K562 (cell line): ENCODE results near the gene FANCC. TPM values are rescaled to one million over a fixed set of nuclear protein-coding genes. Genes with fewer than 3 reads are reported as not detected.

Experiments used
- ATAC-seq: fragments of 200-7000 bp; cut with Tn5 transposase; 3 replicates; pipeline ENCODE4 v1.9.1; 2020; ENCODE audit warnings: moderate library complexity
- BruUV-seq: library from RNA; stranded (reverse); fragments of 400-500 nt; replicated peaks from 2 replicates; lab custom pipeline; 2021; lab: Mats Ljungman, UMichigan
- CTCF ChIA-PET: fragments of 300-600 bp; formaldehyde crosslinking; extraction: SDS; loops from one replicate; lab custom pipeline; 2021; ENCODE audit warnings: low intra/inter-chr PET ratio; lab: Yijun Ruan, JAX
- POLR2A ChIA-PET: fragments of 300-600, 350-650 bp; sonication (Branson Sonifier 250); formaldehyde crosslinking; extraction: SDS; loops from one replicate; lab custom pipeline; 2021; ENCODE audit warnings: antibody characterized with exemption, inconsistent platforms; lab: Yijun Ruan, JAX
- DNase-seq, 4 experiments: peaks; one replicate each; pipeline versions ENCODE4 v3.0.0 to v3.0.0-alpha.2; 2011 to 2018; ENCODE audit warnings: low spot score in 3 of 4, mixed read lengths in 3 of 4; ENCODE audit errors: extremely low read depth in 1 of 4
- FAIRE-seq: peaks from 2 replicates; lab custom pipeline; 2011; peaks lifted over from hg19 to GRCh38; lab: Jason Lieb, UNC
- H2AFZ ChIP-seq: 2 replicates; pipeline ENCODE4 v1.6.0; 2011; ENCODE audit warnings: low read depth, low read length, control low read depth, inconsistent platforms
- H3K27ac ChIP-seq: fragments of 200-600 bp; 3 replicates; pipeline ENCODE4 v1.8.0; 2011; ENCODE audit warnings: low read depth, mild to moderate bottlenecking, control low read depth, inconsistent platforms, low read length, moderate library complexity, mixed read lengths; ENCODE audit errors: extremely low read depth
- H3K27me3 ChIP-seq, 2 experiments: fragments of 300-600 bp in 1 of 2; 2 replicates in 1 of 2; 3 replicates in 1 of 2; pipeline versions ENCODE4 v1.6.0 to v1.8.0; 2011; ENCODE audit warnings: inconsistent platforms in 2 of 2, low read length in 2 of 2, mild to moderate bottlenecking in 1 of 2, mixed read lengths in 1 of 2, moderate library complexity in 1 of 2; ENCODE audit not compliant: control insufficient read depth in 2 of 2, insufficient read depth in 2 of 2
- H3K36me3 ChIP-seq: fragments of 300-600 bp; 3 replicates; pipeline ENCODE4 v1.8.0; 2011; ENCODE audit warnings: mild to moderate bottlenecking, low read length, inconsistent platforms; ENCODE audit not compliant: control insufficient read depth, insufficient read depth
- H3K4me1 ChIP-seq, 2 experiments: fragments of 200-600 bp in 1 of 2; replicated peaks in 1 of 2; 2 replicates in 1 of 2; 3 replicates in 1 of 2; pipeline versions ENCODE4 v1.5.1 to v1.8.0; 2011; ENCODE audit warnings: inconsistent platforms in 2 of 2, low read length in 2 of 2, mild to moderate bottlenecking in 1 of 2, mixed read lengths in 1 of 2, moderate library complexity in 1 of 2; ENCODE audit not compliant: control insufficient read depth in 2 of 2, insufficient read depth in 2 of 2
- H3K4me2 ChIP-seq: 2 replicates; pipeline ENCODE4 v1.6.1; 2011; ENCODE audit warnings: low read length, control low read depth, inconsistent platforms, mixed read lengths; ENCODE audit not compliant: insufficient read depth
- H3K4me3 ChIP-seq: fragments of 200-600 bp; sonication (generic), shearing (Covaris generic); 2 replicates; pipeline ENCODE4 v1.5.1; 2016; ENCODE audit warnings: control low read depth, inconsistent platforms
- H3K79me2 ChIP-seq: fragments of 200-600 bp; 3 replicates; pipeline ENCODE4 v1.8.0; 2011; ENCODE audit warnings: low read length, inconsistent platforms; ENCODE audit not compliant: control insufficient read depth, insufficient read depth
- H3K9ac ChIP-seq, 2 experiments: 2 replicates each; pipeline versions ENCODE4 v1.6.0 to v1.6.1; 2011; ENCODE audit warnings: low read depth in 2 of 2, low read length in 2 of 2, control low read depth in 1 of 2, inconsistent platforms in 1 of 2, mild to moderate bottlenecking in 1 of 2, mixed read lengths in 1 of 2; ENCODE audit not compliant: insufficient read depth in 1 of 2
- H3K9me1 ChIP-seq: one replicate; pipeline ENCODE4 v1.6.0; 2011; ENCODE audit warnings: inconsistent platforms, mild to moderate bottlenecking, low read length, moderate library complexity; ENCODE audit not compliant: control insufficient read depth, insufficient read depth
- H3K9me3 ChIP-seq: replicated peaks from 2 replicates; pipeline ENCODE4 v1.5.1; 2011; ENCODE audit warnings: low read depth, low read length, inconsistent platforms; ENCODE audit not compliant: control insufficient read depth, insufficient read depth
- H4K20me1 ChIP-seq: replicated peaks from 2 replicates; pipeline ENCODE4 v1.6.1; 2011; ENCODE audit warnings: low read length, inconsistent platforms, mixed read lengths; ENCODE audit not compliant: control insufficient read depth, insufficient read depth
- CC2D1A ChIP-seq: fragments of 450-650 bp; IDR thresholded peaks from 2 replicates; pipeline ENCODE4 v1.6.1; 2017; ENCODE audit warnings: mild to moderate bottlenecking
- CTCF ChIP-seq, 3 experiments: IDR thresholded peaks in 2 of 3; conservative IDR thresholded peaks in 1 of 3; 2 replicates each; pipeline ENCODE4 v1.5.1; 2011 to 2012; ENCODE audit warnings: low read length in 3 of 3, mild to moderate bottlenecking in 3 of 3, control low read depth in 2 of 3, improper control_type of control experiment in 1 of 3, inconsistent platforms in 1 of 3, low read depth in 1 of 3, mixed read lengths in 1 of 3, moderate library complexity in 1 of 3; ENCODE audit not compliant: insufficient read depth in 2 of 3
- MAZ ChIP-seq, 2 experiments: fragments of 450-650 bp in 1 of 2; sonication (generic) in 1 of 2; formaldehyde crosslinking; IDR thresholded peaks in 1 of 2; conservative IDR thresholded peaks in 1 of 2; 2 replicates each; pipeline versions ENCODE4 v1.4.0 to v1.5.0; 2020; ENCODE audit warnings: mild to moderate bottlenecking in 1 of 2, missing genetic modification reagents in 1 of 2
- POLR2G ChIP-seq: fragments of 200-400 bp; formaldehyde crosslinking; IDR thresholded peaks from 2 replicates; pipeline ENCODE4 v1.6.1; 2017; ENCODE audit warnings: low read depth, mild to moderate bottlenecking, antibody characterized with exemption, low read length, moderate library complexity
- WGBS: fragments of 100-300 bp; shearing (Covaris generic); methylation state at CpG from one replicate; pipeline ENCODE4 v1.1.6; 2016; ENCODE audit warnings: low coverage, mixed read lengths; ENCODE audit not compliant: insufficient coverage; ENCODE audit errors: missing lambda C conversion rate; 5-methylcytosine and 5-hydroxymethylcytosine counted together
- in situ Hi-C: fragments of 300-500 bp; cut with MboI; formaldehyde crosslinking; loops from 4 replicates; pipeline ENCODE4 v1.15.0; 2018; ENCODE audit warnings: inconsistent platforms, mixed read lengths
- intact Hi-C: fragments of 100-400 bp; cut with micrococcal nuclease; formaldehyde crosslinking; loops from 2 replicates; pipeline ENCODE4 v1.14.2; 2022
- polyA plus RNA-seq, 8 experiments: library from polyadenylated mRNA; depleted of rRNA in 4 of 8; stranded (reverse) in 5 of 8; unstranded in 3 of 8; fragments of >200 nt; fragmentation: Nextera tagmentation in 2 of 8; fragmentation: Illumina TruSeq in 1 of 8; extraction: Ambion mirVana in 2 of 8; extraction: Trizol in 1 of 8; gene quantifications; 2 replicates each; pipeline versions ENCODE4 v1.2.1 to v1.2.3, GENCODE V29; 2011 to 2014; ENCODE audit warnings: inconsistent platforms in 1 of 8, missing spikeins in 1 of 8
- total RNA-seq, 7 experiments: library from RNA; depleted of rRNA in 6 of 7; stranded (reverse); fragments of >200 nt in 6 of 7; fragmentation: Illumina TruSeq in 2 of 7; extraction: Trizol in 2 of 7; gene quantifications; 2 replicates each; pipeline versions ENCODE4 v1.2.1 to v1.2.3, GENCODE V29; 2011 to 2021; ENCODE audit warnings: low replicate concordance in 1 of 7

The FANCC gene
- total and polyA plus RNA-seq, 9 of the 15 experiments (the other 6 are each of a cell fraction or from before 2014, with no cell fraction given), result 4.6 to 18.4 (median 14.2) TPM

- no TSS peak for BruUV-seq
- FAIRE-seq, result no peak
- H3K9me1 ChIP-seq, result no peaks in the 10 kb centered on the region
- H3K27ac ChIP-seq, result no peak overlapping the region
- in situ Hi-C loops, result no loop called here
- ChIA-PET CTCF (interaction anchor here (1.2 kb wide), 1 partner anchor 313 kb away, joined by 4 read pairs; no protein-coding TSS in a partner anchor), POLR2A (interaction anchor here (0.5 kb wide), 1 partner anchor 15 kb away, joined by 3 read pairs; no protein-coding TSS in a partner anchor)
- peaks cover 6% of the 10 kb centered on the region; the same call in 1 of the 3 replicates for H3K36me3 ChIP-seq
- H3K4me3 ChIP-seq, result no peak overlapping the region
- no peaks in the 10 kb centered on the region for H3K27me3 ChIP-seq
- 45% methylated on average over 8 of the region's 12 CpGs for WGBS
- no peak overlapping the region for H3K9ac ChIP-seq
- H3K9me3 ChIP-seq, result no peaks in the 10 kb centered on the region
- H3K79me2 ChIP-seq, result no peaks in the 10 kb centered on the region
- H4K20me1 ChIP-seq, result peaks cover 4% of the 10 kb centered on the region; the same call in 1 of the 2 replicates
- no peak overlapping the region for H3K4me2 ChIP-seq
- no peak overlapping the region for H2AFZ ChIP-seq
- peaks cover 0 to 25% of the 10 kb centered on the region in 2 experiments; a peak in 3 of 5 replicates for H3K4me1 ChIP-seq
- peak; percentile 87 for ATAC-seq
- DNase-seq, result peak; percentile 18 to 52 (median 46)
- intact Hi-C loops, result loop anchor here (10.0 kb wide), 1 partner anchor 312 kb away; no protein-coding TSS in a partner anchor
- peak in 1 of 2 experiments; percentile 57; a peak in 2 of 4 replicates for TF ChIP-seq MAZ (CRISPR knock-in tag; conservative IDR thresholded peaks at IDR 0.05 in 1 of 2, IDR thresholded peaks at IDR 0.05 in 1 of 2)
- TF ChIP-seq CTCF (IDR thresholded peaks at IDR 0.05 in 2 of 3, conservative IDR thresholded peaks at IDR 0.05 in 1 of 3; ENCODE audit: insufficient read depth in 2 of 3, low read depth in 1 of 3, low read length in 3 of 3), result peak in 2 of 3 experiments; percentile 25 to 30; a peak in 4 of 6 replicates
- TF ChIP-seq CC2D1A, result no peak
- TF ChIP-seq POLR2G, result peak; percentile 48; the same call in 1 of the 2 replicates
Measured at GRCh38 chr9:95096381-95096780, 221.1 kb downstream of the FANCC start.
